GM12874 (cell line): ENCODE measurements around the gene CD36.

Experiments
- CTCF ChIP-seq: IDR thresholded peaks from 2 replicates; pipeline ENCODE4 v1.5.1; 2011; ENCODE audit warnings: low read depth, mild to moderate bottlenecking, control low read depth, low read length, moderate library complexity; ENCODE audit not compliant: insufficient read depth

The CD36 gene

GRCh38 chr7:80679921-80680907 is 41.8 kb downstream of the CD36 start:
- TF ChIP-seq CTCF: no peak

GRCh38 chr7:80681272-80681885 is 42.9 kb downstream of the CD36 start:
- peak; percentile 43; the same call in 1 of the 2 replicates for TF ChIP-seq CTCF

- no peak for TF ChIP-seq CTCF
Measured at GRCh38 chr7:80682744-80683143, 44.3 kb downstream of the CD36 start.

GRCh38 chr7:80686576-80686975 is 48.1 kb downstream of the CD36 start:
- no peak for TF ChIP-seq CTCF

- TF ChIP-seq CTCF: no peak; the same call in 1 of the 2 replicates
Measured at GRCh38 chr7:80699045-80699638, 60.7 kb downstream of the CD36 start.

- no peak for TF ChIP-seq CTCF
Measured at GRCh38 chr7:80699721-80700256, 61.3 kb downstream of the CD36 start.

GRCh38 chr7:80703272-80703671 is 64.8 kb downstream of the CD36 start:
- TF ChIP-seq CTCF: no peak
